KMS-11 (cell line): ENCODE results near the gene VEPH1.

Source experiments
- H2AFZ ChIP-seq: fragments of 200-600 bp; sonication (generic); 2 replicates; pipeline ENCODE4 v1.6.1; 2016; ENCODE audit warnings: antibody characterized with exemption, mixed run types, low read depth
- H3K27ac ChIP-seq: fragments of 200-600 bp; sonication (generic); 2 replicates; pipeline ENCODE4 v1.6.1; 2016; ENCODE audit warnings: mild to moderate bottlenecking, mixed run types
- H3K27me3 ChIP-seq: fragments of 200-600 bp; sonication (generic); 2 replicates; pipeline ENCODE4 v1.6.1; 2017; ENCODE audit warnings: mild to moderate bottlenecking, low read depth, mixed run types, moderate library complexity; ENCODE audit not compliant: insufficient read depth
- H3K36me3 ChIP-seq: fragments of 200-600 bp; sonication (generic); 2 replicates; pipeline ENCODE4 v1.6.1; 2017; ENCODE audit warnings: mild to moderate bottlenecking, mixed run types; ENCODE audit not compliant: insufficient read depth
- H3K4me1 ChIP-seq: fragments of 200-600 bp; sonication (generic); 2 replicates; pipeline ENCODE4 v1.6.1; 2016; ENCODE audit warnings: mild to moderate bottlenecking, low read depth, mixed run types; ENCODE audit not compliant: poor library complexity, severe bottlenecking
- H3K4me2 ChIP-seq: fragments of 200-600 bp; sonication (generic); 2 replicates; pipeline ENCODE4 v1.7.0; 2016; ENCODE audit warnings: mild to moderate bottlenecking, mixed run types
- H3K4me3 ChIP-seq: fragments of 200-600 bp; sonication (generic); IDR thresholded peaks from 2 replicates; pipeline ENCODE4 v1.6.1; 2017; ENCODE audit warnings: low read depth, low read length, mixed read lengths; ENCODE audit not compliant: insufficient read depth
- H3K79me2 ChIP-seq: fragments of 200-600 bp; sonication (generic); 2 replicates; pipeline ENCODE4 v1.6.1; 2016; ENCODE audit warnings: low read depth, mixed run types; ENCODE audit not compliant: insufficient read depth
- H3K9ac ChIP-seq: fragments of 200-600 bp; sonication (generic); 2 replicates; pipeline ENCODE4 v1.6.1; 2016; ENCODE audit warnings: mild to moderate bottlenecking, mixed run types
- H4K20me1 ChIP-seq: fragments of 200-600 bp; sonication (generic); 2 replicates; pipeline ENCODE4 v1.6.1; 2016; ENCODE audit warnings: mild to moderate bottlenecking, mixed run types; ENCODE audit not compliant: insufficient read depth
- CTCF ChIP-seq: fragments of 200-600 bp; sonication (generic); conservative IDR thresholded peaks from 2 replicates; pipeline ENCODE4 v1.6.1; 2017; ENCODE audit warnings: low read depth, mild to moderate bottlenecking, antibody characterized with exemption, low read length, moderate library complexity, mixed read lengths

VEPH1 gene

GRCh38 chr3:157463816-157464215, 39.4 kb downstream of the VEPH1 start:
- Histone ChIP-seq H4K20me1 (no peaks in the 10 kb centered on the region), H2AFZ (no peak overlapping the region), H3K27ac (no peak overlapping the region), H3K9ac (no peak overlapping the region), H3K4me2 (no peak overlapping the region), H3K4me1 (no peaks in the 10 kb centered on the region), H3K27me3 (no peaks in the 10 kb centered on the region), H3K36me3 (no peaks in the 10 kb centered on the region), H3K4me3 (no peak overlapping the region), H3K79me2 (no peaks in the 10 kb centered on the region)
- no peak for TF ChIP-seq CTCF

GRCh38 chr3:157460253-157460652, 43.0 kb downstream of the VEPH1 start:
- no peak for TF ChIP-seq CTCF
- H3K79me2 ChIP-seq: no peaks in the 10 kb centered on the region

GRCh38 chr3:157459706-157460105, 43.5 kb downstream of the VEPH1 start:
- no peak for TF ChIP-seq CTCF
- Histone ChIP-seq H2AFZ (no peak overlapping the region), H3K36me3 (no peaks in the 10 kb centered on the region), H4K20me1 (no peaks in the 10 kb centered on the region), H3K27ac (no peak overlapping the region), H3K9ac (no peak overlapping the region), H3K79me2 (no peaks in the 10 kb centered on the region), H3K27me3 (no peaks in the 10 kb centered on the region), H3K4me2 (no peak overlapping the region), H3K4me3 (no peak overlapping the region), H3K4me1 (no peaks in the 10 kb centered on the region)

More at GRCh38 chr3:157460253-157460652, 43.0 kb downstream of the VEPH1 start:
- Histone ChIP-seq H3K9ac (no peak overlapping the region), H3K4me3 (no peak overlapping the region), H3K36me3 (no peaks in the 10 kb centered on the region), H3K27me3 (no peaks in the 10 kb centered on the region), H3K4me1 (no peaks in the 10 kb centered on the region), H4K20me1 (no peaks in the 10 kb centered on the region), H2AFZ (no peak overlapping the region), H3K27ac (no peak overlapping the region), H3K4me2 (no peak overlapping the region)

- TF ChIP-seq CTCF: no peak
- Histone ChIP-seq H3K27ac (no peak overlapping the region), H3K4me1 (no peaks in the 10 kb centered on the region), H3K4me3 (no peak overlapping the region), H2AFZ (no peak overlapping the region), H4K20me1 (no peaks in the 10 kb centered on the region), H3K9ac (no peak overlapping the region), H3K79me2 (no peaks in the 10 kb centered on the region), H3K27me3 (no peaks in the 10 kb centered on the region), H3K36me3 (no peaks in the 10 kb centered on the region), H3K4me2 (no peak overlapping the region)
Measured at GRCh38 chr3:157453824-157454223, 49.4 kb downstream of the VEPH1 start.

GRCh38 chr3:157452097-157452496, 51.1 kb downstream of the VEPH1 start:
- H3K27ac ChIP-seq: no peak overlapping the region

More at GRCh38 chr3:157452097-157452496, 51.1 kb downstream of the VEPH1 start:
- Histone ChIP-seq H3K36me3 (no peaks in the 10 kb centered on the region), H3K9ac (no peak overlapping the region), H3K4me1 (no peaks in the 10 kb centered on the region), H3K79me2 (no peaks in the 10 kb centered on the region), H2AFZ (no peak overlapping the region), H4K20me1 (no peaks in the 10 kb centered on the region), H3K4me3 (no peak overlapping the region), H3K27me3 (no peaks in the 10 kb centered on the region), H3K4me2 (no peak overlapping the region)
- TF ChIP-seq CTCF: no peak
